Measurements from ENCODE around the gene PGAM4.
"Not testable (repeated sequence)": the region's sequence is repeated elsewhere in the genome, so short reads cannot be mapped to it uniquely, and the experiment has no call there.

PGAM4 gene

GRCh38 chrX:77924320-77924859 is 45.0 kb downstream of the PGAM4 start:
- DNase-seq, result no peak

GRCh38 chrX:77922787-77923186 is 46.7 kb downstream of the PGAM4 start:
- DNase-seq, result no peak

GRCh38 chrX:77919370-77919769 is 50.1 kb downstream of the PGAM4 start:
- not testable (repeated sequence) for DNase-seq

- no peak for DNase-seq
Observed at GRCh38 chrX:77918568-77918967, 50.9 kb downstream of the PGAM4 start.

All from CD4-positive, alpha-beta T cell treated with Interferon gamma for 1 hour (primary cell).